Endothelial cell of umbilical vein (primary cell): ENCODE results near the gene NR2F2. TPM values are rescaled to one million over a fixed set of nuclear protein-coding genes. Genes with fewer than 3 reads are reported as not detected.

Source experiments
- BruUV-seq: library from RNA; stranded (reverse); fragments of 400-500 nt; replicated peaks from 2 replicates; lab custom pipeline; 2021; lab: Mats Ljungman, UMichigan
- CTCF ChIA-PET: fragments of 300-600, 350-600 bp; sonication (Branson Sonifier 250); formaldehyde crosslinking; loops from one replicate; lab custom pipeline; 2021; ENCODE audit warnings: antibody characterized with exemption, inconsistent platforms; lab: Charles Lee
- POLR2A ChIA-PET: fragments of 300-600, 350-600 bp; sonication (Branson Sonifier 250); formaldehyde crosslinking; loops from one replicate; lab custom pipeline; 2021; ENCODE audit warnings: antibody characterized with exemption, inconsistent platforms; lab: Charles Lee
- DNase-seq: peaks from one replicate; pipeline ENCODE4 v3.0.0-alpha.2; 2011; ENCODE audit warnings: low read depth, low spot score
- FAIRE-seq: peaks from 2 replicates; lab custom pipeline; 2011; peaks lifted over from hg19 to GRCh38; lab: Jason Lieb, UNC
- H2AFZ ChIP-seq: 2 replicates; pipeline ENCODE4 v1.6.0; 2012; ENCODE audit warnings: low read depth, low read length, control low read depth, inconsistent platforms
- H3K27ac ChIP-seq: 2 replicates; pipeline ENCODE4 v1.5.1; 2011; ENCODE audit warnings: low read depth, mild to moderate bottlenecking, control low read depth, low read length, moderate library complexity; ENCODE audit not compliant: insufficient read depth
- H3K27me3 ChIP-seq, 2 experiments: 2 replicates each; pipeline versions ENCODE4 v1.6.0 to v1.6.1; 2011; ENCODE audit warnings: low read length in 2 of 2, mixed read lengths in 1 of 2; ENCODE audit not compliant: control insufficient read depth in 2 of 2, insufficient read depth in 2 of 2
- H3K36me3 ChIP-seq, 2 experiments: 2 replicates in 1 of 2; 3 replicates in 1 of 2; pipeline ENCODE4 v1.5.1; 2011; ENCODE audit warnings: low read length in 2 of 2, mild to moderate bottlenecking in 1 of 2, moderate library complexity in 1 of 2; ENCODE audit not compliant: control insufficient read depth in 2 of 2, insufficient read depth in 2 of 2; ENCODE audit errors: extremely low read depth in 1 of 2
- H3K4me1 ChIP-seq: 3 replicates; pipeline ENCODE4 v1.5.1; 2011; ENCODE audit warnings: mild to moderate bottlenecking, low read length; ENCODE audit not compliant: control insufficient read depth, insufficient read depth; ENCODE audit errors: extremely low read depth
- H3K4me2 ChIP-seq: 2 replicates; pipeline ENCODE4 v1.6.1; 2011; ENCODE audit warnings: low read length, control low read depth, mixed read lengths; ENCODE audit not compliant: insufficient read depth
- H3K4me3 ChIP-seq, 3 experiments: fragments of 200-600 bp in 1 of 3; sonication (generic), shearing (Covaris generic) in 1 of 3; replicated peaks in 1 of 3; 2 replicates each; pipeline ENCODE4 v1.5.1; 2011 to 2016; ENCODE audit warnings: control low read depth in 3 of 3, low read length in 3 of 3, mild to moderate bottlenecking in 2 of 3, inconsistent platforms in 1 of 3, low read depth in 1 of 3, moderate library complexity in 1 of 3; ENCODE audit not compliant: insufficient read depth in 1 of 3
- H3K79me2 ChIP-seq: 2 replicates; pipeline ENCODE4 v1.6.0; 2012; ENCODE audit warnings: low read length, inconsistent platforms; ENCODE audit not compliant: control insufficient read depth, insufficient read depth
- H3K9ac ChIP-seq: replicated peaks from 2 replicates; pipeline ENCODE3; 2011; ENCODE audit warnings: low read length, control low read depth; ENCODE audit not compliant: insufficient read depth; ENCODE audit errors: extremely low read depth
- H3K9me1 ChIP-seq: replicated peaks from 3 replicates; pipeline ENCODE4 v1.6.0; 2011; ENCODE audit warnings: mild to moderate bottlenecking, low read length; ENCODE audit not compliant: control insufficient read depth, insufficient read depth; ENCODE audit errors: extremely low read depth
- H3K9me3 ChIP-seq: replicated peaks from 2 replicates; pipeline ENCODE4 v1.5.1; 2012; ENCODE audit warnings: low read length, inconsistent platforms; ENCODE audit not compliant: control insufficient read depth, insufficient read depth
- H4K20me1 ChIP-seq: replicated peaks from 2 replicates; pipeline ENCODE3; 2011; ENCODE audit warnings: mild to moderate bottlenecking, low read length; ENCODE audit not compliant: control insufficient read depth, insufficient read depth; ENCODE audit errors: extremely low read depth
- CTCF ChIP-seq, 2 donors: IDR thresholded peaks; 1 replicate in 1 of 2; 2 replicates in 1 of 2; pipeline ENCODE4 v1.5.1; 2011; ENCODE audit warnings: low read length in 2 of 2, mild to moderate bottlenecking in 2 of 2, moderate library complexity in 2 of 2, control low read depth in 1 of 2, inconsistent platforms in 1 of 2, low read depth in 1 of 2; ENCODE audit not compliant: insufficient read depth in 1 of 2; ENCODE audit errors: extremely low read depth in 1 of 2
- EZH2 ChIP-seq: IDR thresholded peaks from 2 replicates; pipeline ENCODE4 v1.6.1; 2012; ENCODE audit warnings: borderline replicate concordance, low read depth, mild to moderate bottlenecking, moderate library complexity, low read length, inconsistent platforms; ENCODE audit not compliant: severe bottlenecking
- FOS ChIP-seq: IDR thresholded peaks from 2 replicates; pipeline ENCODE4 v1.6.1; 2011; ENCODE audit warnings: mild to moderate bottlenecking, low read length, moderate library complexity, borderline replicate concordance; ENCODE audit not compliant: insufficient read depth
- GATA2 ChIP-seq: IDR thresholded peaks from 2 replicates; pipeline ENCODE4 v1.7.0; 2011; ENCODE audit warnings: low read depth, mild to moderate bottlenecking, moderate library complexity, mixed read lengths, low read length; ENCODE audit not compliant: insufficient read length, insufficient read depth
- JUN ChIP-seq: IDR thresholded peaks from 2 replicates; pipeline ENCODE4 v1.6.1; 2011; ENCODE audit warnings: borderline replicate concordance, low read depth; ENCODE audit not compliant: insufficient read length, insufficient read depth
- MAX ChIP-seq: IDR thresholded peaks from 2 replicates; pipeline ENCODE4 v1.6.1; 2011; ENCODE audit not compliant: insufficient read depth, insufficient read length
- MYC ChIP-seq: IDR thresholded peaks from one replicate; pipeline ENCODE4 v1.6.1; 2011; ENCODE audit warnings: mild to moderate bottlenecking, low read depth, low read length
- POLR2A ChIP-seq: IDR thresholded peaks from 2 replicates; pipeline ENCODE4 v1.6.1; 2012; ENCODE audit warnings: low read depth, mild to moderate bottlenecking, control low read depth, low read length
- POLR2AphosphoS5 ChIP-seq: IDR thresholded peaks from 2 replicates; pipeline ENCODE4 v1.6.1; 2012; ENCODE audit warnings: low read depth, mild to moderate bottlenecking, control low read depth, low read length, moderate library complexity; ENCODE audit not compliant: insufficient read depth
- dilution Hi-C: fragments of 300-500 bp; cut with MboI; formaldehyde crosslinking; loops from one replicate; pipeline ENCODE4 v1.15.0; 2019; ENCODE audit warnings: low sequenced_read_pairs; ENCODE audit not compliant: extremely low pct_ligation_motif_present
- intact Hi-C: fragments of 100-400 bp; cut with micrococcal nuclease; formaldehyde crosslinking; loops from one replicate; pipeline ENCODE4 v1.10.0; 2022
- polyA plus RNA-seq, 4 experiments: library from polyadenylated mRNA; depleted of rRNA in 3 of 4; stranded (reverse) in 3 of 4; unstranded in 1 of 4; fragments of >200 nt; gene quantifications; 2 replicates each; pipeline versions ENCODE4 v1.2.1 to v1.2.3, GENCODE V29; 2011 to 2012; ENCODE audit warnings: missing spikeins in 1 of 4
- total RNA-seq: library from RNA; stranded (reverse); gene quantifications from 2 replicates; pipeline ENCODE4 v1.2.3, GENCODE V29; 2021

NR2F2 gene
- total and polyA plus RNA-seq, 2 donors (not counting 3 experiments of a cell fraction or from before 2014, with no cell fraction given) = 105 to 182 TPM

- intact Hi-C loops (loop anchor here (2.0 kb wide), 1 partner anchor 43 kb away; no protein-coding TSS in a partner anchor), dilution Hi-C loops (no loop called here)
- no peak overlapping the region for H2AFZ ChIP-seq
- H3K9me3 ChIP-seq = no peaks in the 10 kb centered on the region
- DNase-seq (no peak), FAIRE-seq (no peak)
- H4K20me1 ChIP-seq = no peaks in the 10 kb centered on the region
- no TSS peak for BruUV-seq
- peaks cover 7% of the 10 kb centered on the region for H3K4me1 ChIP-seq
- no peak overlapping the region for H3K27ac ChIP-seq
- no peaks in the 10 kb centered on the region for H3K9me1 ChIP-seq
- CTCF ChIA-PET = interaction anchor here (1.1 to 4.0 kb wide), 4 partner anchors 11 to 876 kb away, joined by 3 to 15 read pairs (median 8); no protein-coding TSS in a partner anchor
- H3K9ac ChIP-seq = no peak overlapping the region
- no peaks in the 10 kb centered on the region for H3K79me2 ChIP-seq
- TF ChIP-seq EZH2 = no peak
- no peak for TF ChIP-seq GATA2
- TF ChIP-seq MAX = no peak
- TF ChIP-seq JUN = no peak
- no peak for TF ChIP-seq CTCF (IDR thresholded peaks at IDR 0.05; ENCODE audit: extremely low read depth in 1 of 2, insufficient read depth in 1 of 2, low read depth in 1 of 2, low read length in 2 of 2)
- no peak for TF ChIP-seq POLR2A
- no peak for TF ChIP-seq MYC
- no peak for TF ChIP-seq FOS
- TF ChIP-seq POLR2AphosphoS5 = no peak
- no peak overlapping the region for H3K4me3 ChIP-seq
- H3K4me2 ChIP-seq = no peak overlapping the region
- no peaks in the 10 kb centered on the region for H3K27me3 ChIP-seq
- H3K36me3 ChIP-seq = no peaks in the 10 kb centered on the region
- POLR2A ChIA-PET = interaction anchor here (0.7 kb wide), 1 partner anchor 10 kb away, joined by 6 read pairs; no protein-coding TSS in a partner anchor
Observed at GRCh38 chr15:96369351-96369750, 38.9 kb downstream of the NR2F2 start.
